OCI-LY7 (cell line): Measurements from ENCODE around the gene TNFAIP8L1. TPM values are rescaled to one million over a fixed set of nuclear protein-coding genes. Genes with fewer than 3 reads are reported as not detected.

Experiments
- Bru-seq: library from RNA; stranded (reverse); fragments of 400-500 nt; gene quantifications from one replicate; lab custom pipeline; 2021; lab: Mats Ljungman, UMichigan
- BruChase-seq, 2 experiments: library from RNA; stranded (reverse); fragments of 400-500 nt; gene quantifications; one replicate each; lab custom pipeline; 2021; lab: Mats Ljungman, UMichigan
- BruUV-seq: library from RNA; stranded (reverse); fragments of 400-500 nt; replicated peaks from 2 replicates; lab custom pipeline; 2021; lab: Mats Ljungman, UMichigan
- CTCF ChIA-PET: fragments of 300-600 bp; sonication (Branson Sonifier 250); formaldehyde crosslinking; loops from one replicate; lab custom pipeline; 2022; ENCODE audit warnings: antibody characterized with exemption; ENCODE audit not compliant: unreplicated experiment; lab: Charles Lee
- POLR2A ChIA-PET: fragments of 300-600 bp; sonication (Branson Sonifier 250); formaldehyde crosslinking; loops from one replicate; lab custom pipeline; 2022; ENCODE audit warnings: antibody characterized with exemption; lab: Charles Lee
- DNase-seq: peaks from one replicate; pipeline ENCODE4 v3.0.0-alpha.2; 2015; ENCODE audit warnings: low spot score
- H2AFZ ChIP-seq: fragments of 200-600 bp; sonication (generic), shearing (Covaris generic); 2 replicates; pipeline ENCODE4 v1.6.1; 2014; ENCODE audit warnings: mild to moderate bottlenecking, antibody characterized with exemption, low read length, moderate library complexity
- H3K27ac ChIP-seq: fragments of 200-600 bp; sonication (generic); 2 replicates; pipeline ENCODE4 v1.5.1; 2014; ENCODE audit warnings: mixed run types, low read depth, mild to moderate bottlenecking, moderate library complexity, low read length, inconsistent platforms; ENCODE audit not compliant: poor library complexity, severe bottlenecking
- H3K36me3 ChIP-seq: fragments of 200-600 bp; sonication (generic); 2 replicates; pipeline ENCODE4 v1.6.1; 2014; ENCODE audit warnings: mild to moderate bottlenecking, antibody characterized with exemption, low read length, moderate library complexity, mixed read lengths; ENCODE audit not compliant: insufficient read depth
- H3K4me1 ChIP-seq: fragments of 200-600 bp; sonication (generic); 2 replicates; pipeline ENCODE4 v1.5.1; 2014; ENCODE audit warnings: mild to moderate bottlenecking, low read length; ENCODE audit not compliant: insufficient read depth, poor library complexity, severe bottlenecking
- H3K4me2 ChIP-seq: fragments of 200-600 bp; sonication (generic); 2 replicates; pipeline ENCODE4 v1.6.1; 2014; ENCODE audit warnings: mild to moderate bottlenecking, low read length
- H3K4me3 ChIP-seq: fragments of 200-600 bp; sonication (generic); 2 replicates; pipeline ENCODE4 v1.5.1; 2014; ENCODE audit warnings: mild to moderate bottlenecking, low read depth, low read length; ENCODE audit not compliant: poor library complexity, severe bottlenecking
- H3K79me2 ChIP-seq: fragments of 200-600 bp; sonication (generic); 2 replicates; pipeline ENCODE4 v1.6.1; 2016; ENCODE audit warnings: low read depth, mild to moderate bottlenecking, low read length, moderate library complexity, mixed read lengths; ENCODE audit not compliant: insufficient read depth
- H3K9me2 ChIP-seq: fragments of 200-600 bp; sonication (generic); 2 replicates; pipeline ENCODE4 v1.6.1; 2016; ENCODE audit warnings: mild to moderate bottlenecking, low read length, mixed read lengths; ENCODE audit not compliant: insufficient read depth
- H3K9me3 ChIP-seq: fragments of 200-600 bp; sonication (generic); 2 replicates; pipeline ENCODE4 v1.6.1; 2014; ENCODE audit warnings: mild to moderate bottlenecking, mixed run types, low read length, mixed read lengths
- H4K20me1 ChIP-seq: fragments of 200-600 bp; sonication (generic); 2 replicates; pipeline ENCODE4 v1.6.1; 2014; ENCODE audit warnings: mild to moderate bottlenecking, antibody characterized with exemption, low read length, moderate library complexity, mixed read lengths; ENCODE audit not compliant: insufficient read depth
- CTCF ChIP-seq: fragments of 200-600 bp; sonication (generic); conservative IDR thresholded peaks from 2 replicates; pipeline ENCODE4 v1.5.1; 2014; ENCODE audit warnings: mild to moderate bottlenecking, antibody characterized with exemption, low read length, moderate library complexity, mixed read lengths
- EZH2phosphoT487 ChIP-seq: fragments of 200-600 bp; sonication (generic); IDR thresholded peaks from 2 replicates; pipeline ENCODE4 v1.6.1; 2018; ENCODE audit warnings: low read depth, borderline replicate concordance, mild to moderate bottlenecking, mixed run types, antibody characterized with exemption, low read length, moderate library complexity, mixed read lengths
- intact Hi-C: fragments of 100-400 bp; cut with micrococcal nuclease; formaldehyde crosslinking; loops from one replicate; pipeline ENCODE4 v1.10.0; 2022; ENCODE audit not compliant: unreplicated experiment
- long read RNA-seq: library from polyadenylated mRNA; stranded (forward); transcript quantifications from one replicate; pipeline ENCODE4 v2.0.0, GENCODE V29; 2022
- total RNA-seq, 2 experiments: library from RNA; depleted of rRNA in 1 of 2; stranded (reverse); fragments of >200 nt in 1 of 2; shearing (Covaris generic) in 1 of 2; gene quantifications; 2 replicates each; pipeline ENCODE4 v1.2.3, GENCODE V29; 2014 to 2022

Gene TNFAIP8L1
- total RNA-seq (2014; rRNA removed; shearing (Covaris generic)) = 9.0 and 10.0 TPM in 2 replicates
- total RNA-seq (2022) = 22.7 and 24.3 TPM in 2 replicates
- percentile 53 among the genes with signal in this experiment for Bru-seq, nascent RNA
- percentile 65 among the genes with signal in this experiment for BruChase-seq, experiment 1, labeled RNA remaining after a 6-hour chase
- BruChase-seq, experiment 2, labeled RNA remaining after a 2-hour chase = percentile 65 among the genes with signal in this experiment
- long read RNA-seq, transcript TNFAIP8L1-201 (2 exons, 3,814 nt) = major isoform, 7 of 24 reads
- long read RNA-seq, partial matches to known transcripts = 0 of 24 reads
- long read RNA-seq, other reads (novel, unspliced or antisense) = 16 of 24 reads

GRCh38 chr19:4638828-4639530 is at the start of gene TNFAIP8L1:
TSS of gene TNFAIP8L1 (plus strand) at chr19:4639516. CDS start at chr19:4651870, 12,354 bp downstream.
- peak within 1 kb of the TSS; percentile 94 for H3K4me3 ChIP-seq
- ChIA-PET POLR2A (no interaction called here), CTCF (no interaction called here)
- peak within 1 kb of the TSS; percentile 99 for H3K4me2 ChIP-seq
- H4K20me1 ChIP-seq = no peaks in the 10 kb centered on the region
- H3K9me2 ChIP-seq = no peaks in the 10 kb centered on the region
- H3K36me3 ChIP-seq = no peaks in the 10 kb centered on the region
- DNase-seq = peak; percentile 98
- intact Hi-C loops = loop anchor here (2.0 kb wide), 1 partner anchor 86 kb away; no protein-coding TSS in a partner anchor
- BruUV-seq = no TSS peak
- H2AFZ ChIP-seq = peak within 1 kb of the TSS; percentile 49; the same call in 1 of the 2 replicates
- peaks cover 17% of the 10 kb centered on the region; the same call in 1 of the 2 replicates for H3K79me2 ChIP-seq
- peaks cover 33% of the 10 kb centered on the region for H3K4me1 ChIP-seq
- TF ChIP-seq CTCF (no peak), EZH2phosphoT487 (no peak)
- peak within 1 kb of the TSS; percentile 90 for H3K27ac ChIP-seq
- H3K9me3 ChIP-seq = no peaks in the 10 kb centered on the region

- no TSS peak for BruUV-seq
- DNase-seq = peak; percentile 58
- no peak overlapping the region for H3K27ac ChIP-seq
- H3K4me2 ChIP-seq = no peak overlapping the region
- no peaks in the 10 kb centered on the region for H4K20me1 ChIP-seq
- ChIA-PET POLR2A (no interaction called here), CTCF (interaction anchor here (0.6 to 0.9 kb wide), 2 partner anchors 47 kb away, joined by 3 read pairs; no protein-coding TSS in a partner anchor)
- no peaks in the 10 kb centered on the region for H3K4me1 ChIP-seq
- no peak for TF ChIP-seq EZH2phosphoT487
- TF ChIP-seq CTCF = peak; percentile 74
- intact Hi-C loops = no loop called here
- H2AFZ ChIP-seq = no peak overlapping the region; the same call in 1 of the 2 replicates
- no peaks in the 10 kb centered on the region for H3K79me2 ChIP-seq
- H3K9me2 ChIP-seq = no peaks in the 10 kb centered on the region
- H3K9me3 ChIP-seq = no peaks in the 10 kb centered on the region
- no peaks in the 10 kb centered on the region for H3K36me3 ChIP-seq
- H3K4me3 ChIP-seq = no peak overlapping the region
Measured at GRCh38 chr19:4589579-4590410, 49.5 kb upstream of the TNFAIP8L1 start.
